Effector memory CD4-positive, alpha-beta T cell (primary cell): Measurements from ENCODE around the gene SH3BP2.
A peak's percentile ranks its signal among the peaks of the same experiment; 100 is the strongest.

Experiments used
- DNase-seq, 3 donors: peaks; one replicate each; pipeline ENCODE4 v3.0.0-alpha.2; 2020
- H3K27ac ChIP-seq: 2 replicates; pipeline ENCODE4 v1.7.0; 2013; ENCODE audit warnings: mild to moderate bottlenecking, low read length, moderate library complexity; ENCODE audit not compliant: insufficient read depth, poor library complexity, severe bottlenecking
- H3K27me3 ChIP-seq: replicated peaks from 2 replicates; pipeline ENCODE4 v1.7.0; 2013; ENCODE audit warnings: mild to moderate bottlenecking, low read length; ENCODE audit not compliant: insufficient read depth, control insufficient read depth, poor library complexity, severe bottlenecking
- H3K36me3 ChIP-seq: 2 replicates; pipeline ENCODE4 v1.7.0; 2013; ENCODE audit warnings: mild to moderate bottlenecking, low read length, moderate library complexity; ENCODE audit not compliant: control insufficient read depth, insufficient read depth
- H3K4me1 ChIP-seq: 2 replicates; pipeline ENCODE4 v1.7.0; 2013; ENCODE audit warnings: low read length, mild to moderate bottlenecking; ENCODE audit not compliant: control insufficient read depth, insufficient read depth, poor library complexity, severe bottlenecking
- H3K4me3 ChIP-seq: 2 replicates; pipeline ENCODE4 v1.7.0; 2013; ENCODE audit warnings: low read length, low read depth, mild to moderate bottlenecking; ENCODE audit not compliant: insufficient read depth, poor library complexity, severe bottlenecking
- H3K9me3 ChIP-seq: 2 replicates; pipeline ENCODE4 v1.7.0; 2013; ENCODE audit warnings: mild to moderate bottlenecking, low read length, moderate library complexity; ENCODE audit not compliant: control insufficient read depth

Gene SH3BP2

GRCh38 chr4:2798399-2799223 lies 5.7 kb downstream of the SH3BP2 start:
- H3K4me3 ChIP-seq = peak overlapping the region; percentile 38
- peak overlapping the region; percentile 69 for H3K27ac ChIP-seq
- peak in 1 of 3 donors; percentile 37 for DNase-seq
- no peaks in the 10 kb centered on the region for H3K9me3 ChIP-seq
- no peaks in the 10 kb centered on the region for H3K27me3 ChIP-seq
- no peaks in the 10 kb centered on the region for H3K36me3 ChIP-seq
- peaks cover 56% of the 10 kb centered on the region for H3K4me1 ChIP-seq

- peaks cover 49% of the 10 kb centered on the region for H3K4me1 ChIP-seq
Measured at GRCh38 chr4:2799224-2799911, 6.5 kb downstream of the SH3BP2 start.

GRCh38 chr4:2799971-2800690 lies 7.2 kb downstream of the SH3BP2 start:
- Histone ChIP-seq H3K9me3 (no peaks in the 10 kb centered on the region), H3K36me3 (no peaks in the 10 kb centered on the region), H3K27me3 (no peaks in the 10 kb centered on the region), H3K4me3 (peak overlapping the region; percentile 38), H3K27ac (peak overlapping the region; percentile 69), H3K4me1 (peaks cover 45% of the 10 kb centered on the region)
- no peak for DNase-seq

More at GRCh38 chr4:2799224-2799911, 6.5 kb downstream of the SH3BP2 start:
- no peak for DNase-seq
- H3K36me3 ChIP-seq = no peaks in the 10 kb centered on the region
- H3K4me3 ChIP-seq = peak overlapping the region; percentile 38
- no peaks in the 10 kb centered on the region for H3K9me3 ChIP-seq
- peak overlapping the region; percentile 69 for H3K27ac ChIP-seq
- H3K27me3 ChIP-seq = no peaks in the 10 kb centered on the region

GRCh38 chr4:2800691-2801596 lies 8.1 kb downstream of the SH3BP2 start:
- Histone ChIP-seq H3K9me3 (no peaks in the 10 kb centered on the region), H3K27ac (peak overlapping the region; percentile 69), H3K4me1 (peaks cover 45% of the 10 kb centered on the region), H3K36me3 (no peaks in the 10 kb centered on the region), H3K4me3 (peak overlapping the region; percentile 38), H3K27me3 (no peaks in the 10 kb centered on the region)
- no peak for DNase-seq

GRCh38 chr4:2802618-2803531 lies 10.0 kb downstream of the SH3BP2 start:
- no peak overlapping the region for H3K4me3 ChIP-seq
- no peaks in the 10 kb centered on the region for H3K27me3 ChIP-seq
- no peaks in the 10 kb centered on the region for H3K9me3 ChIP-seq
- no peak overlapping the region for H3K27ac ChIP-seq
- DNase-seq = no peak
- no peaks in the 10 kb centered on the region for H3K36me3 ChIP-seq
- H3K4me1 ChIP-seq = peaks cover 39% of the 10 kb centered on the region

- H3K4me1 ChIP-seq = peaks cover 29% of the 10 kb centered on the region
- no peak for DNase-seq
- H3K27ac ChIP-seq = no peak overlapping the region
Measured at GRCh38 chr4:2803624-2804448, 11.0 kb downstream of the SH3BP2 start.

GRCh38 chr4:2804449-2804972 lies 11.6 kb downstream of the SH3BP2 start:
- no peaks in the 10 kb centered on the region for H3K36me3 ChIP-seq
- H3K4me3 ChIP-seq = no peak overlapping the region
- no peak for DNase-seq
- H3K4me1 ChIP-seq = peaks cover 23% of the 10 kb centered on the region
- no peaks in the 10 kb centered on the region for H3K9me3 ChIP-seq
- no peaks in the 10 kb centered on the region for H3K27me3 ChIP-seq
- H3K27ac ChIP-seq = no peak overlapping the region

More at GRCh38 chr4:2803624-2804448, 11.0 kb downstream of the SH3BP2 start:
- Histone ChIP-seq H3K9me3 (no peaks in the 10 kb centered on the region), H3K36me3 (no peaks in the 10 kb centered on the region), H3K4me3 (no peak overlapping the region), H3K27me3 (no peaks in the 10 kb centered on the region)

- Histone ChIP-seq H3K27ac (no peak overlapping the region), H3K9me3 (no peaks in the 10 kb centered on the region), H3K36me3 (no peaks in the 10 kb centered on the region), H3K4me3 (no peak overlapping the region), H3K4me1 (peaks cover 17% of the 10 kb centered on the region), H3K27me3 (no peaks in the 10 kb centered on the region)
- DNase-seq = no peak
Measured at GRCh38 chr4:2804973-2805501, 12.2 kb downstream of the SH3BP2 start.
